HFFc6 (cell line): ENCODE results near the gene ATP4B. TPM values are rescaled to one million over a fixed set of nuclear protein-coding genes. Genes with fewer than 3 reads are reported as not detected.

Experiments used
- DNase-seq: peaks from one replicate; pipeline ENCODE4 v3.0.0-alpha.2; 2018
- H3K27ac Mint-ChIP-seq: 2 replicates; pipeline ENCODE4 v1.8.0; 2020; ENCODE audit warnings: mild to moderate bottlenecking, mixed read lengths
- H3K27me3 Mint-ChIP-seq: 2 replicates; pipeline ENCODE4 v1.8.0; 2021; ENCODE audit warnings: mild to moderate bottlenecking, moderate library complexity, mixed read lengths; ENCODE audit not compliant: insufficient read depth
- H3K36me3 Mint-ChIP-seq: 2 replicates; pipeline ENCODE4 v1.8.0; 2021; ENCODE audit warnings: low read depth, mixed read lengths
- H3K4me1 Mint-ChIP-seq: 2 replicates; pipeline ENCODE4 v1.8.0; 2020; ENCODE audit warnings: low read depth, mixed read lengths
- H3K4me3 Mint-ChIP-seq: 2 replicates; pipeline ENCODE4 v1.8.0; 2020; ENCODE audit warnings: mild to moderate bottlenecking, moderate library complexity, mixed read lengths
- H3K9me3 Mint-ChIP-seq: 2 replicates; pipeline ENCODE4 v1.8.0; 2020; ENCODE audit warnings: mild to moderate bottlenecking, mixed read lengths
- total RNA-seq, 6 experiments: library from RNA; stranded (reverse); fragmentation: NEBNext Ultra II Directional; extraction: Animal tissue kit (Norgen Biotek cat#: 25700); gene quantifications; 2 replicates in 1 of 6; 3 replicates in 5 of 6; pipeline ENCODE4 v1.2.3, GENCODE V29; 2021
- TF ChIP-seq, protein P1 (sequence below): fragments of 200-600 bp; sonication (generic); IDR thresholded peaks from 2 replicates; pipeline ENCODE4 v1.5.0; 2021; ENCODE audit warnings: antibody characterized with exemption, mild to moderate bottlenecking

Gene ATP4B
- total RNA-seq, 6 experiments from 2014 or later: not detected

DNA sequence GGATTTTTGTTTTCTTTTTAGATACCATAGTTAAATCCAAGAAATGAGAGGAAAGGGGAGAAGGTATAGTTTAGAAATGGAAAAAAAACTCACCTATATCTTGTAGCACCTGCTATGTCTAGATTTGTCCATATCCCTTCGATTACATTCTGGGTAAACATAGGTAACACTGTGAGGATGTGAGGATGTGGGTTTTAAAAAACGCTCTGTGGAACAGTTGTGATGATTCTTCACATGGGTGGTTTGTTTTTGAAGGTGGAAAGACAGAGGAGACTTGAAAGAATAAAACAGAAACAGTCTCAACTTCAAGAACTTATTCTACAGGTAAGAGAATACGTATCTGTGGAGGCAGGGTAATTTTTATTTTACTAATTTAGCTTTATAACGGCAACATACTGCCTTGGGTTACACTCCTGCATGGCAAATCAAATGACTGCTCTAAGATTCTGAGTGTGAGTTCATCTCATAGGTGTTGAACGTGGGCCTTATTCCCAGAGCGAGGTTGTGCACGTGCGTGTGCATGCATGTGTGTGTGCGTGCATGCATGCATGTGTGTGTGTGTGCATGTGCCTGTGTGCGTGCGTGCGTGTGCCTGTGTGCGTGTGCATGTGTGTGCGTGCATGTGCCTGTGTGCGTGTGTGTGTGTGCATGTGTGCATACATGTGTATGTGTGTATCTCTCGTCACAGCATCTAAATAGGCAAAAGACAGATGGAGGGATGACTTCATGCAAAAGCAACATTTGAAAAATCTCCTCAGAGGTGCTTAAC, 23.5 kb downstream of the ATP4B start:
- H3K27ac Mint-ChIP-seq: no peak overlapping the region
- H3K4me1 Mint-ChIP-seq: no peaks in the 10 kb centered on the region
- TF ChIP-seq, protein P1, sequence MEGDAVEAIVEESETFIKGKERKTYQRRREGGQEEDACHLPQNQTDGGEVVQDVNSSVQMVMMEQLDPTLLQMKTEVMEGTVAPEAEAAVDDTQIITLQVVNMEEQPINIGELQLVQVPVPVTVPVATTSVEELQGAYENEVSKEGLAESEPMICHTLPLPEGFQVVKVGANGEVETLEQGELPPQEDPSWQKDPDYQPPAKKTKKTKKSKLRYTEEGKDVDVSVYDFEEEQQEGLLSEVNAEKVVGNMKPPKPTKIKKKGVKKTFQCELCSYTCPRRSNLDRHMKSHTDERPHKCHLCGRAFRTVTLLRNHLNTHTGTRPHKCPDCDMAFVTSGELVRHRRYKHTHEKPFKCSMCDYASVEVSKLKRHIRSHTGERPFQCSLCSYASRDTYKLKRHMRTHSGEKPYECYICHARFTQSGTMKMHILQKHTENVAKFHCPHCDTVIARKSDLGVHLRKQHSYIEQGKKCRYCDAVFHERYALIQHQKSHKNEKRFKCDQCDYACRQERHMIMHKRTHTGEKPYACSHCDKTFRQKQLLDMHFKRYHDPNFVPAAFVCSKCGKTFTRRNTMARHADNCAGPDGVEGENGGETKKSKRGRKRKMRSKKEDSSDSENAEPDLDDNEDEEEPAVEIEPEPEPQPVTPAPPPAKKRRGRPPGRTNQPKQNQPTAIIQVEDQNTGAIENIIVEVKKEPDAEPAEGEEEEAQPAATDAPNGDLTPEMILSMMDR: no peak
- H3K9me3 Mint-ChIP-seq: no peaks in the 10 kb centered on the region
- DNase-seq: no peak
- H3K4me3 Mint-ChIP-seq: no peak overlapping the region
- H3K27me3 Mint-ChIP-seq: no peaks in the 10 kb centered on the region
- H3K36me3 Mint-ChIP-seq: peaks cover 52% of the 10 kb centered on the region

DNA sequence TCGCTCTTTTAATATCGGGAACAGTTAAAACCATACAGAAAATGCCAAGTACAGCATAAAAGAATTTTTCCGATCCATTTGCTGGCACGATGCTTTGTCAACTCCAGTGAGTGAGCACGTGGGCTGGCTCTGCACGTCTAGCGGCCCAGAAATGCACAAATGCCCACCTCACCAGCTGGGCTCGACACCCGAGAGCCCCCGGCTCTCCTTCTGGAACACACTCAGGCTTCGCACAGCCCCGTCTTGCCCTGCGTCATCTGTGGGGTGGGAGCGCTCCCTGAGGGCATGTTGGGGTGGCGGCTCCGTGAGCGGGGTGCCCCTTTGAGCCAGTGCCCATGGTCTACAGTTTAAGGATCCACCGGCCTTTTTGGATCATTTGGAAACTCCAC, 24.5 kb downstream of the ATP4B start:
- Mint-ChIP-seq H3K9me3 (no peaks in the 10 kb centered on the region), H3K36me3 (peaks cover 45% of the 10 kb centered on the region), H3K27ac (no peak overlapping the region), H3K4me3 (no peak overlapping the region), H3K27me3 (no peaks in the 10 kb centered on the region), H3K4me1 (no peaks in the 10 kb centered on the region)
- no peak for DNase-seq
- TF ChIP-seq, protein P1: no peak

DNA sequence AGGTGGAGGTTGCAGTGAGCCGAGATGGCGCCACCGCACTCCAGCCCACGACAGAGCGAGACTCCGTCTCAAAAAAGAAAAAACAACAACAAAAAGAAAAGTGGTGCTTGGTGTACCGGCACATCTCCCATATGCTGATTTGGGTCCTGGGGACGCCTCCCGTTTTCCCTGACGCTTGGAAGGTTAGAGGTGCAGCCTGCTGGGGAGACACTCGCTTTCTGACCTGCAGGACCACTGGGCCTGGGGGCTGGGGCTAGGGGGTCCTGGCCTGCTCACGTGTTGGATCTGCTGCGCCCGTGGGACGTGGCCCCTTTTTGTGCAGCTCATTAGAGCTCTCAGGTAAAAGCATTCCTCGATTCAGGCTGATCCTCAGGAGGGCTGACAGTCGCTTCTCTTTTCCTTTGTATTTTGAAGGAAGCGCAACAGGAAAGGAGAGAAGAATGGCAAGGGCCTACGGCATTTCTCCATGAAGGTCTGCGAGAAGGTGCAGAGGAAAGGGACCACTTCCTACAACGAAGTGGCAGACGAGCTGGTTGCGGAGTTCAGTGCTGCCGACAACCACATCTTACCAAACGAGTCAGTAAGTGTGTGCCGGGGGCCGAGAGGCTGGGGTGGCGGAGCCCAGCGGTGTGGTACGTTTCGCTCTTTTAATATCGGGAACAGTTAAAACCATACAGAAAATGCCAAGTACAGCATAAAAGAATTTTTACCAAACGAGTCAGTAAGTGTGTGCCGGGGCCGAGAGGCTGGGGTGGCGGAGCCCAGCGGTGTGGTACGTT, 25.1 kb downstream of the ATP4B start:
- Mint-ChIP-seq H3K36me3 (peaks cover 42% of the 10 kb centered on the region), H3K4me3 (no peak overlapping the region), H3K27me3 (no peaks in the 10 kb centered on the region; the same call in 1 of the 2 replicates), H3K9me3 (no peaks in the 10 kb centered on the region), H3K27ac (no peak overlapping the region), H3K4me1 (no peaks in the 10 kb centered on the region)
- DNase-seq: no peak
- TF ChIP-seq, protein P1: no peak

DNA sequence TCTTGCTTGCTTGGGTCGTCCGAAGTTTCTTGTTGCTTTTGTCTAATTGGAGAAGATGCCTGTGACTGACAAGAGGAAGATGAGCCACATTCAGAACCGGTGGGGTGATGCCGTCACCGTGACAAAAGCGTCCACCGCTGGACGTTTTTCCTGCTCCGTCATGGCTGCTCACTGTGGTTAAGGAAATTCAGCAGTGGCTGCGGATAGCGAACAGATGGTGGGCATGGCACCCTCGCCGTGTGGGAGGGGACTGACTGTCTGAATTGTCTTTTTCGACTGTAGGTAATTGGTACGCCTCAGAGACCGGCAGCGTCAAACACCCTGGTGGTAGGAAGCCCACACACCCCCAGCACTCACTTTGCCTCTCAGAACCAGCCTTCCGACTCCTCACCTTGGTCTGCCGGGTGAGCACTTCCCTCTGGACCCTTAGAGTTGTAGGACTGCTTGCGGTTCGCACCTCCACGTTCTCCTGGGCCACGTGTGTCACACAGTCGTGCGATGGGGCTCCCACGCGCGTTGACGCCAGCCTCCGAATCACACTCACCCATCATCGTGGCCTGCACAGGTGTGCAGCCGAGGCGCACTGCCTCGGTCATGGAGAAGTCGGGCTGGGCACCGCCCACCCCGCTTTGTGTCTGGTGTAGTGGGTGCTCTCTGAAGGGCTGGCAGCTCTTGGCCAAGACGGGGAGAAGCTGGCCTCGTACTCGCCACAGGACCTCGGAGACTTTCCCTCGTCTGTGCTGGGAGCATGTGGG, 26.5 kb downstream of the ATP4B start:
- Mint-ChIP-seq H3K36me3 (peaks cover 39% of the 10 kb centered on the region), H3K27me3 (no peaks in the 10 kb centered on the region; the same call in 1 of the 2 replicates), H3K27ac (no peak overlapping the region)

DNA sequence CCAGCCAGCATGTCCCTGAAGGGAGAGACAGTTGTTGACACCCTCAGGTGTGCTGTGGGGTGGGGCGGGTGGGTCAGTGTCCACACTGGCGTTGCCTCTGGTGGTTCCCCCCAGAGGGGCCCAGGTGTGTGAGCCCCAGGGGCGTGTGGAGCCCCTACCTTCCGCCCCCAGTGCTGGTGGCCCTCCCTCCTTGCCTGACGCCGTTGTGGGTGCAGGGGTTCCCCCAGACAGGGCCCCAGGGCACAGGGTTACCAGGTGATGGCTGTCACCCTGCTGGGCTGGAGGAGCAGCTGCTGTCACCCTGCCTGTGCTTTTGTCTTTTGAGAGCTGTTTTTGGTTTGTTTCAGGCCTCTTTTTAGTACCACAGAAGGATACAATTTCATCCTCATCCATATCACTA, 27.2 kb downstream of the ATP4B start:
- H3K4me3 Mint-ChIP-seq: no peak overlapping the region
- H3K36me3 Mint-ChIP-seq: peaks cover 46% of the 10 kb centered on the region
- DNase-seq: no peak
- H3K27ac Mint-ChIP-seq: no peak overlapping the region
- H3K4me1 Mint-ChIP-seq: peaks cover 14% of the 10 kb centered on the region
- peaks cover 4% of the 10 kb centered on the region for H3K27me3 Mint-ChIP-seq
- H3K9me3 Mint-ChIP-seq: peaks cover 4% of the 10 kb centered on the region
- TF ChIP-seq, protein P1: no peak

More for the DNA sequence above, 26.5 kb downstream of the ATP4B start:
- TF ChIP-seq, protein P1: no peak
- Mint-ChIP-seq H3K4me3 (no peak overlapping the region), H3K4me1 (peaks cover 6% of the 10 kb centered on the region), H3K9me3 (no peaks in the 10 kb centered on the region)
- no peak for DNase-seq
